T-helper 2 cell treated with Interferon-gamma antibody and Interleukin-4, amounts not matched to agents 5 μg/mL and 100 μg/mL, for 36 hours (primary cell): ENCODE results near the gene LMOD1.

Experiments used
- DNase-seq: peaks from one replicate; pipeline ENCODE4 v3.0.0; 2021; ENCODE audit warnings: low spot score
- H3K27ac Mint-ChIP-seq: one replicate; pipeline ENCODE4 v1.8.0; 2021; ENCODE audit warnings: mild to moderate bottlenecking, mixed read lengths
- H3K27me3 Mint-ChIP-seq: one replicate; pipeline ENCODE4 v1.8.0; 2021; ENCODE audit warnings: low read depth, mixed read lengths
- H3K36me3 Mint-ChIP-seq: one replicate; pipeline ENCODE4 v1.8.0; 2021; ENCODE audit warnings: low read depth, mixed read lengths
- H3K4me1 Mint-ChIP-seq: one replicate; pipeline ENCODE4 v1.8.0; 2021; ENCODE audit warnings: low read depth, mixed read lengths
- H3K4me3 Mint-ChIP-seq: one replicate; pipeline ENCODE4 v1.8.0; 2022; ENCODE audit warnings: mild to moderate bottlenecking, moderate library complexity, mixed read lengths
- H3K9me3 Mint-ChIP-seq: one replicate; pipeline ENCODE4 v1.8.0; 2021; ENCODE audit warnings: mixed read lengths

The LMOD1 gene

DNA sequence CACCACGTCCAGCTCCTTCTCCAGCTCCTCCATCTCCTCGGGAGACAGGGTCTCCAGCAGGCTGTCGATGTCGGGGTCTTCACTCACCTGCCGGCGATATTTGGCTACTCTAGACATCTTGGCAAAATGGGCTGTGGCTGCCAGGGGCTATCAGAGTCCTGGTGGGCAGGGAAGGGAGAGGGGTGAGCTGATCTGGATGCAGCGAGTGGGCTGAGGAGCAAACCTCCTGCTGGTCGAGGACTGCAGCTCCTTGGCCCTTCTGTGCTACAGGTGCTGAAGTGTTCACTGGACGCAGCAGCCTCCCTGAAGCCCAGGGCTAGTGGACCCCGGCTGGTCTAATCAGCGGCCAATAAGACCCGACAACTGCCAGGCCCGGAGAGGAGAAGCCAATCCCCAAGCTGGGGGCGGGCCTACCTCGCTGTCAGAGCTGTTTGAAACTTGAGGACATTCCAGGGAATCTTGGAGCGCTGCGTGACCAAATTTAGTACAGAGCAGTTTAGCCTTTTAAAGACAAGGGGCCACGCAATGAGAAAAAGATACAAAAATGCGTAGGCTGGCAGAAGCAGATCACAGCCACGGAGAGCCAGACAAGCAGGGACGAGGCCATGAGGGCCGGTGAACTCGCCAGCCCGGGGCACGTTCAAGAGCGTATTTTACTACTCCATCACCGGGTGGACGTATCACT lies at the start of gene LMOD1:
Gene LMOD1, minus strand, starts transcription at position 325 of the 685 bp plus-strand sequence. Its CDS starts 208 bp downstream, at position 117.
- no peaks in the 10 kb centered on the region for H3K9me3 Mint-ChIP-seq
- H3K4me1 Mint-ChIP-seq: peaks cover 7% of the 10 kb centered on the region
- H3K4me3 Mint-ChIP-seq: peak within 1 kb of the TSS; percentile 10
- H3K27ac Mint-ChIP-seq: no peak within 1 kb of the TSS
- DNase-seq: no peak
- peaks cover 61% of the 10 kb centered on the region for H3K27me3 Mint-ChIP-seq
- H3K36me3 Mint-ChIP-seq: no peaks in the 10 kb centered on the region

DNA sequence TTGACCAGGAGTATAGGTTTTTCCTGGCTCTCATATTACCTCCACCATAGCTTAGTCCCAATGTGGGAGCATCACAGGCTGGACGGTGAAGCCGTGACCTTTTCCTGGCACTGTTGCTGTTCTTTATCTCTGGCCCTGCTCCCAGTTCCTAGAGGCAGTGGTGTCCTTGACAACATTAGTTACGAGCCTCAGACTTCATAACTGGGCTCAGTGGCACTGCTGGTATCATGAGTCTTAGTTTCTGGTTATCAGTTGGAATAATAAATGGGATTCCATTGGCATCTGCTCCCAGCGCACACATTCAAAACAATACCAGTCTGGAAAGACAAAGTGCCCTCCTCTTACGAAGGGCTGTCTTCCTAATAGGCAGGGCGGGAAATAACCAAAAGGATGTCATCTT lies 44.1 kb upstream of the LMOD1 start:
- Mint-ChIP-seq H3K27me3 (no peaks in the 10 kb centered on the region), H3K9me3 (no peaks in the 10 kb centered on the region), H3K4me3 (no peak overlapping the region), H3K27ac (no peak overlapping the region), H3K4me1 (no peaks in the 10 kb centered on the region), H3K36me3 (peaks cover 28% of the 10 kb centered on the region)
- no peak for DNase-seq

DNA sequence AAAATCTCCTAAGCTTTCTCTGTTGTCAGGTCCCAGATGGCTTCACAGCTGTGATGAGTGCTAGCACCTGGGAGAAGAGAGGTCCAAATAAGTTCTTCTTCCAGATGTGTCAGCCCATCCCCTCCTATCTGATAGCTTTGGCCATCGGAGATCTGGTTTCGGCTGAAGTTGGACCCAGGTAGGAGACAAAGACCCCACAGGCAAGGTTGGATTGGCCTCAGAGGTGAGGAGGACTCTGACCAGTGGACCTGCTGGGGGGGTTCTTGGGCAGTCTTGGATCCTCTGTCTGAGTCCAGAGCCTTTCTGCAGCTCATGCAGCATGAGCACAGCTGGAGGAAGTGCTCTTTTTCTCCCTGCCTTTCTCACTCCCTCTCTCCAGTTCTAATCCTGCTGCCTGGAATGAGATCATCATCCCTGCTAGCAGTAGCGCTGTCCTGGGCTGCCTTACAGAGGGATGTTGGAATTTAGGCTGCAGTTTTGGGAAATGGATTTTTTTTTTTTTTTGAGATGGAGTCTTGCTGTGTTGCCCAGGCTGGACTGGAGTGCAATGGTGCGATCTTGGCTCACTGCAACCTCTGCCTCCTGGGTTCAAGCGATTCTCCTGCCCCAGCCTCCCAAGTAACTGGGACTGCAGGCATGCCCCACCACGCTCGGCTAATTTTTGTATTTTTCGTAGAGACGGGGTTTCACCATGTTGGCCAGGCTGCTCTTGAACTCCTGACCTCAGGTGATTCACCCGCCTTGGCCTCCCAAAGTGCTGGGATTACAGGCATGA lies 43.2 kb upstream of the LMOD1 start:
- no peak for DNase-seq
- Mint-ChIP-seq H3K27ac (no peak overlapping the region), H3K36me3 (peaks cover 25% of the 10 kb centered on the region), H3K27me3 (no peaks in the 10 kb centered on the region), H3K4me3 (no peak overlapping the region), H3K9me3 (no peaks in the 10 kb centered on the region), H3K4me1 (no peaks in the 10 kb centered on the region)

DNA sequence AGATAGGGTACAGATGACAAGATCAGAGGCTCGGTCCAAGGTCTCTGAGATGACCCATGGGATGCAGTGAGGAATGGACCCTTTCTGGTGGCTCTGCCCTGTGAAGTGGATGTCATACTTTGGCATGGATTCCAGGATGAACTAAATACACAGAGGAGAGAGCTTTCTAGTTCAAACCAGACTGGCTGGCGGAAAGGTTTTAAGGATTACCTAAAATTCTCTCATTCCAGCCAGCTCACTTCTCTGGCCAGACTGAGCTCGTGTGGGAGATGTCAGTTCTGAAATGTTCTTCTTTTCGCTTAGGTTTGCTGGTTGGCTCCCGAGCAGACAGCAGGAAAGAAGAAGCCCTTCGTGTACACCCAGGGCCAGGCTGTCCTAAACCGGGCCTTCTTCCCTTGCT lies 42.3 kb upstream of the LMOD1 start:
- Mint-ChIP-seq H3K27me3 (no peaks in the 10 kb centered on the region), H3K4me3 (no peak overlapping the region), H3K27ac (no peak overlapping the region), H3K36me3 (peaks cover 19% of the 10 kb centered on the region), H3K4me1 (peaks cover 6% of the 10 kb centered on the region), H3K9me3 (no peaks in the 10 kb centered on the region)
- no peak for DNase-seq

DNA sequence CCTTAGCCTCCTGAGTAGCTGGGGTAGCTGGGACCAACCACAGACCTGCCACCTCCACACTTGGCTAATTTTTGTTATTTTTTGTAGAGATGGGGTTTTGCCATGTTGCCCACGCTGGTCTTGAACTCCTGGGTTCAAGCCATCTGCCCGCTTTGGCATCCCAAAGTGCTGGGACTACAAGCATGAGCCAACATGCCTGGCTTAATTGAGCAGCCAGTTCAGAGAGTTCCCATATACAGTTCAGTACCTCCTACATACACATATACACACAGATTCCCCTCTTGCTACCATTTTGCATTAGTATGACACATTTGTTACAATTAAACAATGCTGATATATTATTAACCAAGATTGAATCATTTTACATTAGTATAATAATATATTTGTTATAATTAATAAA lies 39.0 kb upstream of the LMOD1 start:
- H3K9me3 Mint-ChIP-seq: no peaks in the 10 kb centered on the region
- no peak overlapping the region for H3K27ac Mint-ChIP-seq
- peaks cover 22% of the 10 kb centered on the region for H3K4me1 Mint-ChIP-seq
- peaks cover 7% of the 10 kb centered on the region for H3K36me3 Mint-ChIP-seq
- H3K4me3 Mint-ChIP-seq: no peak overlapping the region
- DNase-seq: no peak
- H3K27me3 Mint-ChIP-seq: peaks cover 3% of the 10 kb centered on the region

DNA sequence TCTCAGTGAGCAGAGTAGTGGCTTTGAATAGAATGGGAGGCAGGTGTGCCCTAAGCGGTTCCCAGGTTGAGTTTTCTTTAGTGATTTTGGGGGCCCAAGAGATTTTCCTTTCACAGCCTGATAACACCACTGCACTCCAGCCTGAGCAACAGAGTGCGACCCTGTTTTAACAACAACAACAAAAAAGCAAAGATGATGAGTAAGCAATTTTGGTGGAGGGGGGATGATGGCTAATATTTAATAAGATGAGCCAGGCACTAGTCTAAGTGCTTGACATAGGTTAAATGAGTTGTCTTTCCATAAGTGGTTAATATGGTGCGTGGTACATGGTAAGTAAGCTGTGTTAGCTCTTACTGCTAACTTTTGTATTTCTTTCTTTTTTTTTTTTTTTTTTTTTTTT lies 38.1 kb upstream of the LMOD1 start:
- Mint-ChIP-seq H3K36me3 (peaks cover 5% of the 10 kb centered on the region), H3K4me3 (no peak overlapping the region), H3K27ac (no peak overlapping the region), H3K4me1 (peaks cover 22% of the 10 kb centered on the region), H3K27me3 (peaks cover 8% of the 10 kb centered on the region), H3K9me3 (no peaks in the 10 kb centered on the region)
- no peak for DNase-seq

DNA sequence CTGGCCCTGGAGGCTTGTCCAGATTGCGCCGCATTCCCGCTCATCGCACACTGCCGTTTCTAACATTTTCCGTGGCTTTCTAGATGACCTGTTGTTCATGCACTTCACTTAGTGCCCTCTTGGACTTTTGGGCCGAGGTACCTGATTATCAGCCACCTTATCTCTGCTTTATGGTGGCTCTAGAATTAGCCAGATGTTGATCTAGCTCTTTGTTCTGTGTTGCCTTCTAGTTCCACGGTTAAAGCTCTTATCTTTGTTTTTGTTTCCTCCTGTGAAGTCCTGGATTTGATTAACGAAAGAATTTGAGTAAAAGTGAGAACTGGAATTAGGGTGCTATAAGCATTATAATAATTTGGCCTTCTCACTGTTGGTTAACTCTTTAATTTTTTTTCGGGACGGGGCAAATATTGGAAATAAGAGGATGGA lies 37.0 kb upstream of the LMOD1 start:
- Mint-ChIP-seq H3K9me3 (no peaks in the 10 kb centered on the region), H3K27ac (peak overlapping the region; percentile 87), H3K4me3 (peak overlapping the region; percentile 95), H3K4me1 (peaks cover 22% of the 10 kb centered on the region), H3K27me3 (peaks cover 11% of the 10 kb centered on the region), H3K36me3 (peaks cover 2% of the 10 kb centered on the region)
- no peak for DNase-seq

DNA sequence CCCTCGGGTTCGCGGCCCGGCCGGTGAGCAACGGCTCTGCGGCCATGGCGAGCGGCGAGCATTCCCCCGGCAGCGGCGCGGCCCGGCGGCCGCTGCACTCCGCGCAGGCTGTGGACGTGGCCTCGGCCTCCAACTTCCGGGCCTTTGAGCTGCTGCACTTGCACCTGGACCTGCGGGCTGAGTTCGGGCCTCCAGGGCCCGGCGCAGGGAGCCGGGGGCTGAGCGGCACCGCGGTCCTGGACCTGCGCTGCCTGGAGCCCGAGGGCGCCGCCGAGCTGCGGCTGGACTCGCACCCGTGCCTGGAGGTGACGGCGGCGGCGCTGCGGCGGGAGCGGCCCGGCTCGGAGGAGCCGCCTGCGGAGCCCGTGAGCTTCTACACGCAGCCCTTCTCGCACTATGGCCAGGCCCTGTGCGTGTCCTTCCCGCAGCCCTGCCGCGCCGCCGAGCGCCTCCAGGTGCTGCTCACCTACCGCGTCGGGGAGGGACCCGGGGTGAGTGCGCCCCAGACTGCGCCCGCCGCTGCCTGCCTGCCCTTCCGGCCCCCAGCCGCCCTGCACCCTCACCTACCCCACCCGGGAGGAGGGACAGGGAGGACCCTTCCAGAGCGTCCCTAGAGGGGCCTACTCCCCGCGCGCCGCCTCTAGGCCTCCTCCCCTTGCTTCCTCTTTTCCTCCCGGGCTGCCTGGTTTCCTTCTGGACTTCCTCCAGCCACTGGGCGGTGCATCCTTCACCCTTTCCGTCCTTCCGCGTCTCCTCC lies 36.5 kb upstream of the LMOD1 start, which contains the start of gene RNPEP:
Gene RNPEP, plus strand, starts transcription at position 26 of the 757 bp plus-strand sequence. Its CDS starts 19 bp downstream, at position 45.
- peaks cover 11% of the 10 kb centered on the region for H3K27me3 Mint-ChIP-seq
- H3K4me1 Mint-ChIP-seq: peaks cover 22% of the 10 kb centered on the region
- no peaks in the 10 kb centered on the region for H3K9me3 Mint-ChIP-seq
- peak within 1 kb of the TSS; percentile 87 for H3K27ac Mint-ChIP-seq
- H3K36me3 Mint-ChIP-seq: peaks cover 2% of the 10 kb centered on the region
- peak; percentile 39 for DNase-seq
- peak within 1 kb of the TSS; percentile 95 for H3K4me3 Mint-ChIP-seq

DNA sequence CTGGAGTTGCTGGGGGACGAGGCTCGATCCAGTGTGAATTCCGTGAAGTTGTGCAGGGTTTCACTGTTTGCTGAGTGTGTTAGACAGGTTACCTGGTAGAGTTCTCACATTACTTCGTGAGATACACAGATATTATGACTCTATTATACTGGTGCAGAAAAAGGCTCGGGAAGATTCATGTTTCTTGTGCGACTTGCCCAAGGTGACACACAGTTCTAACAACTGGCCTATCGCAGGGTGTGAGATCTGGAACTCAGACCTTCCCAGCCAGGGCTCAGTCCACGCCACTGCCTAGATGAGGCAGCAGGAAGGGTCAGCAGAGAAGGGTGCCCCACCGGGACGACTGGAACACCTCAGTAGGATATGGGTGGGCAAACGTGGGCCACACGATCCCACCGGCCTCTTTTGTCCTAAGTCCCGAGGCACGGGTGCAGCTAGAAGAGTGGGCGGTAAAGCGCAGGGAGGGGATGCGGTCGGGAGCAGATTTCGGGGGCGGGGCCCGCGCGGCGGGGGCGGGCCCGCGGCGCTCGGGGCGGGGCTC lies 35.8 kb upstream of the LMOD1 start:
- peak overlapping the region; percentile 83 for H3K27ac Mint-ChIP-seq

DNA sequence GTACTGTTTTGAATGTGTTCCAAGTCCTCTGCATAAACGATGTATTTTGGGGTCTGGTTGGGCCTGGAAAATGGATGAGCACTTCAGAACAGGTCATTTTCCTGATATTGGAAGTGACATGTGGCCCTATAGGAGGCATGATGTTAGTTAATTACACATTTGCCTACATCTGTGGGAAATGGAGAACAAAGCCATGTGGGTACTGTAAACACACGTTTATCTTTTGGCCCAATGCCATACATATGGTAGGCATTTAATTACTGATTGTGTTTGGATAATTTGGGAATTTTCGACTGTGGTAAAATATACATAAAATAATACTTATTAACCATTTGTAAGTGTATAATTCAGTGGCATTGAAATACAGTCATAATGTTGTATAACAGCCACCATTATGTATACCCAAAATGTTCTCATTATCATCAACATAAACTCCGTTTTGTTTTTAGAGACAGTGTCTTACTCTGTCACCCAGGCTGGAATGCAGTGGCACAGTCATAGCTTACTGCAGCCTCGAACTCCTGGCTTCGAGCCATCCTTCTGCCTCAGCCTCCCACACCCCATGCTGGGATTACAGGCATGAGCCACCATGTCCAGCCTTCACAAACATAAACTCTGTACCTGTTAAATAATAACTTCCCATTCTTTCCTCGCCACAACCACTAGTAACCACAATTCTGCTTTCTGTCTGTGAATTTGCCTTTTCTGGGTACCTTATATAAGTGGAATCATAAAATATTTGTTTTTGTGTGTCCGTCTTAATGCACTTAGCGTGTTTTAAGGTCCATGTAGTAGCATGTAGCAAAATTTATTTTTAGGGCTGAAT lies 24.2 kb upstream of the LMOD1 start:
- DNase-seq: no peak
- H3K36me3 Mint-ChIP-seq: peaks cover 26% of the 10 kb centered on the region
- no peaks in the 10 kb centered on the region for H3K9me3 Mint-ChIP-seq

More for the DNA sequence above, 35.8 kb upstream of the LMOD1 start:
- H3K9me3 Mint-ChIP-seq: no peaks in the 10 kb centered on the region
- DNase-seq: peak; percentile 66
- peak overlapping the region; percentile 94 for H3K4me3 Mint-ChIP-seq
- peaks cover 2% of the 10 kb centered on the region for H3K36me3 Mint-ChIP-seq
- peaks cover 22% of the 10 kb centered on the region for H3K4me1 Mint-ChIP-seq
- H3K27me3 Mint-ChIP-seq: peaks cover 11% of the 10 kb centered on the region

DNA sequence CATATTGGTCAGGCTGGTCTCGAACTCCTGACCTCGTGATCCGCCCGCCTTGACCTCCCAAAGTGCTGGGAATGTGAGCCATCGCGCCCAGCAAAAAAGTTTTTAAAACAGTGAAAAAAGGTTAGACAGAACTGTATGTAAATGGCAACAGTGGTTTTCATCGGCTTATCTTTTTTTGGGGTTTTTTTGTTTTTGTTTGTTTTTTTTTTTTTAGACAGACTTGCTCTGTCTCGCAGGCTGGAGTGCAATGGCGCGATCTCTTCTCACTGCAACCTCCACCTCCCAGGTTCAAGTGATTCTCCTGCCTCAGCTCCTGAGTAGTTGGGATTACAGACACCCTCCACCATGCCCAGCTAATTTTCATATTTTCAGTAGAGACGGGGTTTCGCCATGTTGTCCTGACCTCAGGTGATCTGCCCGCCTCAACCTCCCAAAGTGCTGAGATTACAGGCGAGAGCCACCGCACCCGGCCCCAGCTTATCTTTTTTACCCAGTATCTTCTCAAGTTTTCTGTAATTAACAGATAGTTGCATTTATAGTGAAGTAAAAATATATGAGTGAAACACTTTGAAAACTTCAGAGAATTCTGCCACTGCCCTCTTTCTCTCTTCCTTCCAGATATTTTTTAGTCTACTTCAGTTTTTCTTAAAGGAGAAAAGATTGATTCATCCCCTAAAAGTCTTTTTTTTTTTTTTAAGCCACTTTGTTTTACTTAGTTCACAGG lies 22.0 kb upstream of the LMOD1 start:
- Mint-ChIP-seq H3K36me3 (peaks cover 40% of the 10 kb centered on the region), H3K4me3 (no peak overlapping the region), H3K4me1 (peaks cover 6% of the 10 kb centered on the region), H3K27ac (no peak overlapping the region), H3K27me3 (no peaks in the 10 kb centered on the region), H3K9me3 (no peaks in the 10 kb centered on the region)
- no peak for DNase-seq

More for the DNA sequence above, 24.2 kb upstream of the LMOD1 start:
- H3K27me3 Mint-ChIP-seq: peaks cover 8% of the 10 kb centered on the region
- peaks cover 6% of the 10 kb centered on the region for H3K4me1 Mint-ChIP-seq
- H3K27ac Mint-ChIP-seq: no peak overlapping the region
- H3K4me3 Mint-ChIP-seq: no peak overlapping the region

DNA sequence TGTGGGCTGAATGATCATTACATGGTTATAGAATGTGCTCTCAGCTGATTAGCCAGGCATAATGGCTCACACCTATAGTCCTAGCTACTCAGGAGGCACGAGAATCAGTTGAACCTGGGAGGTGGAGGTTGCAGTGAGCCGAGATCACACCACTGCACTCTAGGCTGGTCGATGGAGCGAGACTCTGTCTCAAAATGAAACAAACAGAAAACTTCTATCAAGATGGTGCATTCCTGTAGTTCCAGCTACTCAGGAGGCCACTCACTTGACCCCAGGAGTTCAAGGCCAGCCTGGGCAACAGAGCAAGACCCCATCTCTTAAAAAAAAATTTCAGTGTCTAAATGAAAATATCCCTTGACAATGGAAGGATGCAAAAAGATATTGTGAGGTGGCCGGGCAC lies 19.8 kb upstream of the LMOD1 start:
- no peak for DNase-seq
- Mint-ChIP-seq H3K9me3 (no peaks in the 10 kb centered on the region), H3K36me3 (peaks cover 51% of the 10 kb centered on the region), H3K4me3 (no peak overlapping the region), H3K4me1 (no peaks in the 10 kb centered on the region), H3K27ac (no peak overlapping the region), H3K27me3 (no peaks in the 10 kb centered on the region)
